ENCODE data around the gene PRKAR1B. TPM values are rescaled to one million over a fixed set of nuclear protein-coding genes. Genes with fewer than 3 reads are reported as not detected.

The PRKAR1B gene
- total RNA-seq, 1 experiment from 2014 or later: 62.0 TPM

DNA sequence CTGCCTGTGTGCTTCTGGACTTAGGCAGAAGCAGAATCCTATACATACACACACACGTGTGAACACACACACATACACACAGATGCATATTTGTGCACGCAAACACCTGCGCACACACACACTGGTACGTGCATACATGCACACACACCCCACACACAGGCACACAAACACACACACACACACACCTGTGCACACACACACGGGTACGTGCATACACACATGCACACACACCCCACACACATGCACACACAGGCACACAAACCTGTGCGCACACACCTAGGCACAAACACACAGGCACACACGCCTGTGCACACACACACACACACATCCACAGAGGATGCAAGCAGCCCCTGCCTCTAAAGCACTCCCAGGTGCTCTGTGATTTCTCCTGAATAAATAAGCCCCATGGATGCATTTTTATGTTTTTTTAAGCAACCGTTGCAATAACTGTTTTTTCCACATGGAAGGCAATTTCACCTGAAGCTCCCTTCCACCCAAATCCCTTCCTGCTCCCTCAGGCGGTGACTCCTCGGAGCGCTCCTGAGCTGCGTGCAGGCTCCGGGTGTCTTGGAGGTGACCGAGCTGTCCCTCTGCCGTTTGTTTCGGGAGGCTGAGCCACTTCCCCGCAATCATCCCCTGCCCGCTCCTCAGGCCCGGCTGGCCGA, 166.0 kb downstream of the PRKAR1B start:
- H3K4me1 ChIP-seq (ENCODE audit: control insufficient read depth, insufficient read depth, low read length): no peaks in the 10 kb centered on the region
- no peak for DNase-seq (ENCODE audit: low read depth, low spot score)
- intact Hi-C loops (cut with micrococcal nuclease; ENCODE audit: unreplicated experiment) (no loop called here), in situ Hi-C loops (cut with HindIII; ENCODE audit: low pct_unique_long_range_greater_than_20kb, low sequenced_read_pairs) (no loop called here)
- H3K9me3 ChIP-seq (ENCODE audit: control insufficient read depth, insufficient read depth, low read depth, low read length): no peaks in the 10 kb centered on the region
- no peak for ATAC-seq
- BruUV-seq (replicated peaks): no TSS peak
- H3K27me3 ChIP-seq (ENCODE audit: control insufficient read depth, insufficient read depth, low read length): no peaks in the 10 kb centered on the region
- no peaks in the 10 kb centered on the region for H3K36me3 ChIP-seq (ENCODE audit: control insufficient read depth, insufficient read depth, low read length)
- POLR2A ChIA-PET: no interaction called here
- no peak overlapping the region for H3K27ac ChIP-seq (ENCODE audit: low read length)
- no peak overlapping the region for H3K4me3 ChIP-seq (ENCODE audit: low read depth in 2 of 2, low read length in 2 of 2)
- TF ChIP-seq, protein P1, sequence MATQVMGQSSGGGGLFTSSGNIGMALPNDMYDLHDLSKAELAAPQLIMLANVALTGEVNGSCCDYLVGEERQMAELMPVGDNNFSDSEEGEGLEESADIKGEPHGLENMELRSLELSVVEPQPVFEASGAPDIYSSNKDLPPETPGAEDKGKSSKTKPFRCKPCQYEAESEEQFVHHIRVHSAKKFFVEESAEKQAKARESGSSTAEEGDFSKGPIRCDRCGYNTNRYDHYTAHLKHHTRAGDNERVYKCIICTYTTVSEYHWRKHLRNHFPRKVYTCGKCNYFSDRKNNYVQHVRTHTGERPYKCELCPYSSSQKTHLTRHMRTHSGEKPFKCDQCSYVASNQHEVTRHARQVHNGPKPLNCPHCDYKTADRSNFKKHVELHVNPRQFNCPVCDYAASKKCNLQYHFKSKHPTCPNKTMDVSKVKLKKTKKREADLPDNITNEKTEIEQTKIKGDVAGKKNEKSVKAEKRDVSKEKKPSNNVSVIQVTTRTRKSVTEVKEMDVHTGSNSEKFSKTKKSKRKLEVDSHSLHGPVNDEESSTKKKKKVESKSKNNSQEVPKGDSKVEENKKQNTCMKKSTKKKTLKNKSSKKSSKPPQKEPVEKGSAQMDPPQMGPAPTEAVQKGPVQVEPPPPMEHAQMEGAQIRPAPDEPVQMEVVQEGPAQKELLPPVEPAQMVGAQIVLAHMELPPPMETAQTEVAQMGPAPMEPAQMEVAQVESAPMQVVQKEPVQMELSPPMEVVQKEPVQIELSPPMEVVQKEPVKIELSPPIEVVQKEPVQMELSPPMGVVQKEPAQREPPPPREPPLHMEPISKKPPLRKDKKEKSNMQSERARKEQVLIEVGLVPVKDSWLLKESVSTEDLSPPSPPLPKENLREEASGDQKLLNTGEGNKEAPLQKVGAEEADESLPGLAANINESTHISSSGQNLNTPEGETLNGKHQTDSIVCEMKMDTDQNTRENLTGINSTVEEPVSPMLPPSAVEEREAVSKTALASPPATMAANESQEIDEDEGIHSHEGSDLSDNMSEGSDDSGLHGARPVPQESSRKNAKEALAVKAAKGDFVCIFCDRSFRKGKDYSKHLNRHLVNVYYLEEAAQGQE (IDR thresholded peaks at IDR 0.05; ENCODE audit: insufficient read depth in 1 of 2, low read depth in 2 of 2, low read length in 1 of 2): no peak
- no peak for TF ChIP-seq SIN3A (IDR thresholded peaks at IDR 0.05; ENCODE audit: borderline replicate concordance, insufficient read depth, low read depth, low read length)
- TF ChIP-seq CTCF (IDR thresholded peaks at IDR 0.05): no peak
- TF ChIP-seq TCF7L2 (IDR thresholded peaks at IDR 0.05; ENCODE audit: low read depth, low read length): no peak
- no peak for TF ChIP-seq POLR2AphosphoS5 (IDR thresholded peaks at IDR 0.05; ENCODE audit: low read depth, low read length)
- CTCF ChIA-PET: no interaction called here

- H3K27ac ChIP-seq (ENCODE audit: low read length): no peak overlapping the region
- intact Hi-C loops (cut with micrococcal nuclease; ENCODE audit: unreplicated experiment): no loop called here
- in situ Hi-C loops (cut with HindIII; ENCODE audit: low pct_unique_long_range_greater_than_20kb, low sequenced_read_pairs): no loop called here
- DNase-seq (ENCODE audit: low read depth, low spot score) (no peak), ATAC-seq (no peak)
- H3K9me3 ChIP-seq (ENCODE audit: control insufficient read depth, insufficient read depth, low read depth, low read length): no peaks in the 10 kb centered on the region
- no peak for TF ChIP-seq POLR2AphosphoS5 (IDR thresholded peaks at IDR 0.05; ENCODE audit: low read depth, low read length)
- TF ChIP-seq, protein P1 (IDR thresholded peaks at IDR 0.05; ENCODE audit: insufficient read depth in 1 of 2, low read depth in 2 of 2, low read length in 1 of 2): no peak
- TF ChIP-seq SIN3A (IDR thresholded peaks at IDR 0.05; ENCODE audit: borderline replicate concordance, insufficient read depth, low read depth, low read length): no peak
- no peak for TF ChIP-seq CTCF (IDR thresholded peaks at IDR 0.05)
- no peak for TF ChIP-seq TCF7L2 (IDR thresholded peaks at IDR 0.05; ENCODE audit: low read depth, low read length)
- ChIA-PET POLR2A (no interaction called here), CTCF (no interaction called here)
- BruUV-seq (replicated peaks): no TSS peak
- H3K4me1 ChIP-seq (ENCODE audit: control insufficient read depth, insufficient read depth, low read length): no peaks in the 10 kb centered on the region
- H3K36me3 ChIP-seq (ENCODE audit: control insufficient read depth, insufficient read depth, low read length): no peaks in the 10 kb centered on the region
- H3K27me3 ChIP-seq (ENCODE audit: control insufficient read depth, insufficient read depth, low read length): no peaks in the 10 kb centered on the region
- no peak overlapping the region for H3K4me3 ChIP-seq (ENCODE audit: low read depth in 2 of 2, low read length in 2 of 2)
Measured at GRCh38 chr7:559396-559705, 167.7 kb downstream of the PRKAR1B start.
